Natural killer cell (primary cell): ENCODE results near the gene GSKIP. TPM values are rescaled to one million over a fixed set of nuclear protein-coding genes. Genes with fewer than 3 reads are reported as not detected.

ENCODE experiments used
- ATAC-seq, 3 donors: fragments of 150-1000 bp in 2 of 3; fragments of 200-7000 bp in 1 of 3; cut with Tn5 transposase; 1 replicate in 1 of 3; 2 replicates in 2 of 3; pipeline ENCODE4 v1.10.0; 2021; ENCODE audit warnings: mild to moderate bottlenecking in 2 of 3, moderate library complexity in 2 of 3
- DNase-seq, 2 donors: peaks; one replicate each; pipeline versions ENCODE4 v3.0.0 to v3.0.0-alpha.2; 2013 to 2021; ENCODE audit warnings: mixed read lengths in 1 of 2
- H3K27ac ChIP-seq: one replicate; pipeline ENCODE4 v1.5.1; 2013; ENCODE audit warnings: mild to moderate bottlenecking, low read length
- H3K27me3 ChIP-seq: one replicate; pipeline ENCODE4 v1.6.1; 2013; ENCODE audit warnings: low read length; ENCODE audit not compliant: control insufficient read depth, insufficient read depth
- H3K36me3 ChIP-seq: one replicate; pipeline ENCODE4 v1.6.1; 2013; ENCODE audit warnings: low read length; ENCODE audit not compliant: control insufficient read depth, insufficient read depth
- H3K4me1 ChIP-seq: one replicate; pipeline ENCODE4 v1.6.1; 2013; ENCODE audit warnings: low read length; ENCODE audit not compliant: control insufficient read depth, insufficient read depth
- H3K4me3 ChIP-seq: one replicate; pipeline ENCODE4 v1.5.1; 2013; ENCODE audit warnings: low read length
- H3K9me3 ChIP-seq: one replicate; pipeline ENCODE4 v1.6.1; 2013; ENCODE audit warnings: low read length; ENCODE audit not compliant: control insufficient read depth, insufficient read depth
- H3K27ac Mint-ChIP-seq, 2 donors: one replicate each; pipeline ENCODE4 v1.8.0; 2022; ENCODE audit warnings: mild to moderate bottlenecking in 2 of 2, mixed read lengths in 2 of 2, moderate library complexity in 1 of 2
- H3K27me3 Mint-ChIP-seq, 2 donors: one replicate each; pipeline ENCODE4 v1.8.0; 2022; ENCODE audit warnings: low read depth in 2 of 2, mixed read lengths in 2 of 2
- H3K36me3 Mint-ChIP-seq: one replicate; pipeline ENCODE4 v1.8.0; 2022; ENCODE audit warnings: mixed read lengths
- H3K4me1 Mint-ChIP-seq, 2 donors: one replicate each; pipeline ENCODE4 v1.8.0; 2022; ENCODE audit warnings: mixed read lengths in 2 of 2
- H3K4me3 Mint-ChIP-seq: one replicate; pipeline ENCODE4 v1.8.0; 2022; ENCODE audit warnings: mild to moderate bottlenecking, moderate library complexity, mixed read lengths
- H3K9me3 Mint-ChIP-seq, 2 donors: one replicate each; pipeline ENCODE4 v1.8.0; 2022; ENCODE audit warnings: mixed read lengths in 2 of 2
- WGBS: methylation state at CpG from one replicate; pipeline ENCODE4 v1.1.7; 2013; ENCODE audit warnings: missing lambda C conversion rate; ENCODE audit not compliant: insufficient coverage; 5-methylcytosine and 5-hydroxymethylcytosine counted together
- intact Hi-C: fragments of 100-400 bp; cut with micrococcal nuclease; formaldehyde crosslinking; loops from one replicate; pipeline ENCODE4 v1.14.2; 2022
- total RNA-seq, 4 donors: library from RNA; stranded (reverse); fragments of 120-200 nt in 1 of 4; gene quantifications; one replicate each; pipeline versions ENCODE4 v1.2.3 to v1.2.4, GENCODE V29; 2013 to 2022
- TF ChIP-seq, protein P1 (sequence below): fragments of 200-600 bp; IDR thresholded peaks from one replicate; pipeline ENCODE4 v1.8.0; 2022; ENCODE audit warnings: antibody characterized with exemption

Gene GSKIP, protein sequence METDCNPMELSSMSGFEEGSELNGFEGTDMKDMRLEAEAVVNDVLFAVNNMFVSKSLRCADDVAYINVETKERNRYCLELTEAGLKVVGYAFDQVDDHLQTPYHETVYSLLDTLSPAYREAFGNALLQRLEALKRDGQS
- total RNA-seq: 10 to 100 TPM in 1 of 3 donors, 1 to 10 TPM in 2; 6.6 to 11.8 (median 7.9) TPM
- total RNA-seq (2013): 17.9 TPM

DNA sequence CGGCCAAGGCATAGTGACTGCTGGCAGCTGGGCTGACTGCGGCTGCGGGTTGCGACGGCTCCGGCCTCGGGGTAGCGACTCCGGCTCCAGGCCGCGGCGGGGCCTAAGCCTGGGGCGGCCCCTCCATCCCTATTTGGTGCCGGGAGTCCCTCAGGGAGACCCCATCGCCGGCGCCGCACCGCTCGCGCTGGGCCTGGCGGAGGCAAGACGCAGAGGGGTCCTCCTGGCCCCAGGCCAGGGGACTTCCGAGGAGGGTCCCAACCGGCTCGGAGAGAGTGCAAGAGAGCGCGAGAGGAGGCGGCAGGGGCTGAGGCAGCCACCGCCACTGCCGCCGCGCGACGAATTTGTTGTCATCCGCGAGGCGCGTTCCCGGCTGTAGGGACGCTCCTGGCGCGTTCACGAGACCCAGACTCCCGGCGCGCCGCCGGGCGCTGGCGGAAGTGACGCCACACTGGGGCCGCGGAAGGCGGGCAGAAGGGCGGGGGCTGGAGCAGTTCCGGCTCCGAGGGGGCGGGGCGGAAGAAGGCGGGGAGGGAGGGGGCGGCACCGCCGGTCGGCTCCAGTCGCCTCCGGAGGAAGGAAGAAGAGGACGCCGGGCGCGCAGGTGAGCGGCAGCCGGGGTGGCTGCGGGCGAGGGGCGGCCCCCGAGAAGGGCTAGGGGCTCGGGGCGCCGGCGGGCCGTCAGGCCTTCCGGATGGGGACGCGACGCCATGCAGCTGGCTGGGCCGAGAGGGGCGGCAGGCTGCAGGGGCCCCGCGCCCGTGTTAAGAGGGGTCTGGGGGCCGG lies at the start of gene GSKIP, which contains the start of gene ATG2B:
Gene GSKIP, plus strand, starts transcription at position 562 of the 786 bp plus-strand sequence. CDS start 18,722 bp downstream, outside the sequence.
Gene ATG2B, minus strand, starts transcription at position 377 of the 786 bp plus-strand sequence. Its CDS starts 365 bp downstream, at position 12.
- Mint-ChIP-seq H3K4me1 (peaks cover 35 to 45% of the 10 kb centered on the region in 2 donors), H3K27ac (peak within 1 kb of the TSS; percentile 83 to 93), H3K36me3 (no peaks in the 10 kb centered on the region), H3K27me3 (no peaks in the 10 kb centered on the region), H3K4me3 (peak within 1 kb of the TSS; percentile 91), H3K9me3 (no peaks in the 10 kb centered on the region)
- Histone ChIP-seq H3K27ac (peak within 1 kb of the TSS; percentile 92), H3K36me3 (no peaks in the 10 kb centered on the region), H3K4me3 (peak within 1 kb of the TSS; percentile 88), H3K4me1 (peaks cover 24% of the 10 kb centered on the region), H3K27me3 (no peaks in the 10 kb centered on the region), H3K9me3 (no peaks in the 10 kb centered on the region)
- intact Hi-C loops: loop anchor here (1.0 to 2.0 kb wide), 2 partner anchors 28 to 828 kb away; partner anchors contain the start of gene GLRX5
- ATAC-seq (peak; percentile 82 to 96 (median 87)), DNase-seq (peak; percentile 98 to 99)
- WGBS: under 1% methylated on average over 92 of the region's 92 CpGs
- TF ChIP-seq, protein P1, sequence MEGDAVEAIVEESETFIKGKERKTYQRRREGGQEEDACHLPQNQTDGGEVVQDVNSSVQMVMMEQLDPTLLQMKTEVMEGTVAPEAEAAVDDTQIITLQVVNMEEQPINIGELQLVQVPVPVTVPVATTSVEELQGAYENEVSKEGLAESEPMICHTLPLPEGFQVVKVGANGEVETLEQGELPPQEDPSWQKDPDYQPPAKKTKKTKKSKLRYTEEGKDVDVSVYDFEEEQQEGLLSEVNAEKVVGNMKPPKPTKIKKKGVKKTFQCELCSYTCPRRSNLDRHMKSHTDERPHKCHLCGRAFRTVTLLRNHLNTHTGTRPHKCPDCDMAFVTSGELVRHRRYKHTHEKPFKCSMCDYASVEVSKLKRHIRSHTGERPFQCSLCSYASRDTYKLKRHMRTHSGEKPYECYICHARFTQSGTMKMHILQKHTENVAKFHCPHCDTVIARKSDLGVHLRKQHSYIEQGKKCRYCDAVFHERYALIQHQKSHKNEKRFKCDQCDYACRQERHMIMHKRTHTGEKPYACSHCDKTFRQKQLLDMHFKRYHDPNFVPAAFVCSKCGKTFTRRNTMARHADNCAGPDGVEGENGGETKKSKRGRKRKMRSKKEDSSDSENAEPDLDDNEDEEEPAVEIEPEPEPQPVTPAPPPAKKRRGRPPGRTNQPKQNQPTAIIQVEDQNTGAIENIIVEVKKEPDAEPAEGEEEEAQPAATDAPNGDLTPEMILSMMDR: no peak

DNA sequence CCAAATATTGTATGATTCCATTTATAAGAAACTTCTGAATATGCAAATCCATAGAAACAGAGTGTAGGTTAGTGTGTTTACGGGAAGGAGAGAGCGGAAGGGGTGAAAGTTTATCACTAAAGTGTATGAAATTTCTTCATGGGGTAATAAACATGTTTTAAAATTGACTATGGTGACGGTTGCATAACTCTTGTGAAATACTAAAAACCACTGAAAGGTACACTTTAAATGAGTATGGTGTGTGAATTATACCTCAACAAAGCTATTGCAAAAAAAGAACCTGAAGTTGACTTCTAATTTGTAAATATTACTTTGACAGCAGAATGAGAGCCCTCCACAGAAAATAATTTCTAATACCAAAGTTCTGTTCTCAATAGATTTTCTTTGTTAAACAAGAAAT lies 47.2 kb upstream of the GSKIP start:
- ATAC-seq: no peak
- Histone ChIP-seq H3K27ac (no peak overlapping the region), H3K36me3 (peaks cover 63% of the 10 kb centered on the region), H3K27me3 (no peaks in the 10 kb centered on the region), H3K9me3 (no peaks in the 10 kb centered on the region), H3K4me1 (no peaks in the 10 kb centered on the region), H3K4me3 (no peak overlapping the region)
- TF ChIP-seq, protein P1: no peak
- H3K9me3 Mint-ChIP-seq: no peaks in the 10 kb centered on the region
- DNase-seq: no peak
- no peaks in the 10 kb centered on the region for H3K27me3 Mint-ChIP-seq
- intact Hi-C loops: no loop called here
- no peaks in the 10 kb centered on the region for H3K4me1 Mint-ChIP-seq
- no peak overlapping the region for H3K27ac Mint-ChIP-seq
- H3K36me3 Mint-ChIP-seq: peaks cover 24% of the 10 kb centered on the region
- 100% methylated on average over 3 of the region's 3 CpGs for WGBS
- H3K4me3 Mint-ChIP-seq: no peak overlapping the region

DNA sequence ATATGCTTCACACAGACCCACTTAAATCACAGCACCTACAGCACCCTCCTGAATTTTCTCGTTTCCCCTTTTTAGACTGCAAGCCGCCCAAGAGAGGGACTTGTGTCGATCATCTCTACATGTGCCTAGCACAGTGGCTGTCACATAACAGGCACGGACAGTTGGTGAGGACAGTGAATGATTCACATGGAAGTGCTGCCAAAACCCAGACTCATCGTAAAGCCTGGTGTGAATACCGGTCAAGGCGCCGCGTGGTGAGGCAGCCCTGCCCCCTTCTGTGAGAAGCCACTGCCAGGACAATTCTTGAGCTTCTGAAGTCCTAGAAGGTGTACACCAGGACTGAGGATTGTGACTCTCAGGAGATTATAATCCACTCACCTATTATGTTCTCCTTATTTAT lies 44.5 kb upstream of the GSKIP start:
- H3K27ac ChIP-seq: no peak overlapping the region
- Mint-ChIP-seq H3K27me3 (no peaks in the 10 kb centered on the region), H3K4me1 (no peaks in the 10 kb centered on the region), H3K9me3 (no peaks in the 10 kb centered on the region), H3K4me3 (no peak overlapping the region), H3K36me3 (peaks cover 23% of the 10 kb centered on the region), H3K27ac (no peak overlapping the region)
- no peaks in the 10 kb centered on the region for H3K9me3 ChIP-seq
- ATAC-seq: no peak
- no peaks in the 10 kb centered on the region for H3K4me1 ChIP-seq
- no peak overlapping the region for H3K4me3 ChIP-seq
- WGBS: 96% methylated on average over 9 of the region's 9 CpGs
- peaks cover 62% of the 10 kb centered on the region for H3K36me3 ChIP-seq
- TF ChIP-seq, protein P1: no peak
- H3K27me3 ChIP-seq: no peaks in the 10 kb centered on the region
- DNase-seq: no peak
- intact Hi-C loops: no loop called here
